Fibroblast of lung (primary cell): ENCODE measurements around the gene MYCBP. TPM values are rescaled to one million over a fixed set of nuclear protein-coding genes. Genes with fewer than 3 reads are reported as not detected.

Experiments used
- DNase-seq, 2 donors: peaks; one replicate each; pipeline versions ENCODE4 v3.0.0 to v3.0.0-alpha.2; 2010; ENCODE audit warnings: low read depth in 2 of 2
- H2AFZ ChIP-seq: 2 replicates; pipeline ENCODE4 v1.5.1; 2012; ENCODE audit warnings: low read length, control low read depth, inconsistent platforms
- H3K27ac ChIP-seq: 2 replicates; pipeline ENCODE4 v1.5.1; 2011; ENCODE audit warnings: low read length, control low read depth; ENCODE audit not compliant: insufficient read depth
- H3K27me3 ChIP-seq: 2 replicates; pipeline ENCODE4 v1.5.1; 2011; ENCODE audit warnings: mild to moderate bottlenecking, low read length; ENCODE audit not compliant: control insufficient read depth, insufficient read depth
- H3K36me3 ChIP-seq: 2 replicates; pipeline ENCODE4 v1.5.1; 2011; ENCODE audit warnings: low read length; ENCODE audit not compliant: control insufficient read depth, insufficient read depth
- H3K4me1 ChIP-seq: 2 replicates; pipeline ENCODE4 v1.5.1; 2011; ENCODE audit warnings: low read length; ENCODE audit not compliant: control insufficient read depth, insufficient read depth; ENCODE audit errors: extremely low read depth
- H3K4me2 ChIP-seq: 2 replicates; pipeline ENCODE4 v1.5.1; 2011; ENCODE audit warnings: low read length, control low read depth; ENCODE audit not compliant: insufficient read depth; ENCODE audit errors: extremely low read depth
- H3K4me3 ChIP-seq, 4 experiments: fragments of 200-600 bp in 1 of 4; sonication (generic) in 1 of 4; replicated peaks in 1 of 4; 2 replicates each; pipeline ENCODE4 v1.5.1; 2011 to 2016; ENCODE audit warnings: low read length in 4 of 4, low read depth in 3 of 4, mild to moderate bottlenecking in 3 of 4, control low read depth in 2 of 4, inconsistent platforms in 1 of 4, mixed read lengths in 1 of 4; ENCODE audit not compliant: insufficient read depth in 1 of 4; ENCODE audit errors: control extremely low read depth in 1 of 4
- H3K79me2 ChIP-seq: 2 replicates; pipeline ENCODE4 v1.5.1; 2012; ENCODE audit warnings: mild to moderate bottlenecking, low read length, inconsistent platforms; ENCODE audit not compliant: control insufficient read depth, insufficient read depth
- H3K9ac ChIP-seq: 2 replicates; pipeline ENCODE4 v1.5.1; 2011; ENCODE audit warnings: mild to moderate bottlenecking, low read length, control low read depth; ENCODE audit not compliant: insufficient read depth
- H3K9me3 ChIP-seq: 2 replicates; pipeline ENCODE4 v1.5.1; 2012; ENCODE audit warnings: low read depth, low read length; ENCODE audit not compliant: control insufficient read depth, insufficient read depth
- H4K20me1 ChIP-seq: 2 replicates; pipeline ENCODE4 v1.5.1; 2011; ENCODE audit warnings: low read length; ENCODE audit not compliant: control insufficient read depth, insufficient read depth; ENCODE audit errors: extremely low read depth
- CTCF ChIP-seq, 2 donors: IDR thresholded peaks in 1 of 2; conservative IDR thresholded peaks in 1 of 2; 1 replicate in 1 of 2; 2 replicates in 1 of 2; pipeline ENCODE4 v1.5.1; 2011 to 2012; ENCODE audit warnings: low read length in 2 of 2, control low read depth in 1 of 2, inconsistent platforms in 1 of 2, low read depth in 1 of 2, mild to moderate bottlenecking in 1 of 2
- EZH2 ChIP-seq: IDR thresholded peaks from 2 replicates; pipeline ENCODE4 v1.5.1; 2012; ENCODE audit warnings: low read length, control low read depth, mild to moderate bottlenecking; ENCODE audit errors: missing control alignments
- polyA plus RNA-seq, 2 donors: library from polyadenylated mRNA; depleted of rRNA in 1 of 2; stranded (reverse) in 1 of 2; unstranded in 1 of 2; fragments of >200 nt; gene quantifications; 2 replicates each; pipeline ENCODE4 v1.2.1, GENCODE V29; 2011 to 2012; ENCODE audit warnings: missing spikeins in 1 of 2
- total RNA-seq: library from RNA; depleted of rRNA; stranded (reverse); fragments of >200 nt; gene quantifications from 2 replicates; pipeline ENCODE4 v1.2.1, GENCODE V29; 2014

MYCBP gene
- total and polyA plus RNA-seq, 2 donors (not counting 1 experiment from before 2014, with no cell fraction given), result 4.0 to 12.5 TPM

- Histone ChIP-seq H3K9ac (no peak overlapping the region), H3K27me3 (peaks cover 28% of the 10 kb centered on the region), H3K9me3 (no peaks in the 10 kb centered on the region), H4K20me1 (no peaks in the 10 kb centered on the region), H3K4me1 (no peaks in the 10 kb centered on the region), H3K4me3 (no peak overlapping the region), H3K36me3 (no peaks in the 10 kb centered on the region), H2AFZ (no peak overlapping the region), H3K27ac (no peak overlapping the region), H3K4me2 (no peak overlapping the region), H3K79me2 (no peaks in the 10 kb centered on the region)
- DNase-seq, result no peak
- TF ChIP-seq EZH2 (no peak), CTCF (conservative IDR thresholded peaks at IDR 0.05 in 1 of 2, IDR thresholded peaks at IDR 0.05 in 1 of 2; ENCODE audit: low read depth in 1 of 2, low read length in 2 of 2) (no peak)
Measured at GRCh38 chr1:38820860-38821259, 52.3 kb downstream of the MYCBP start.

- Histone ChIP-seq H3K27ac (no peak overlapping the region), H3K4me2 (no peak overlapping the region), H3K4me1 (no peaks in the 10 kb centered on the region), H3K9ac (no peak overlapping the region), H2AFZ (no peak overlapping the region), H3K27me3 (peaks cover 35% of the 10 kb centered on the region), H3K36me3 (no peaks in the 10 kb centered on the region), H3K4me3 (no peak overlapping the region), H4K20me1 (no peaks in the 10 kb centered on the region), H3K9me3 (no peaks in the 10 kb centered on the region), H3K79me2 (no peaks in the 10 kb centered on the region)
- no peak for DNase-seq
- TF ChIP-seq EZH2 (no peak), CTCF (conservative IDR thresholded peaks at IDR 0.05 in 1 of 2, IDR thresholded peaks at IDR 0.05 in 1 of 2; ENCODE audit: low read depth in 1 of 2, low read length in 2 of 2) (no peak)
Measured at GRCh38 chr1:38819516-38819915, 53.6 kb downstream of the MYCBP start.

- Histone ChIP-seq H3K4me2 (no peak overlapping the region), H2AFZ (no peak overlapping the region), H3K27me3 (peaks cover 35% of the 10 kb centered on the region), H3K9ac (no peak overlapping the region), H3K4me3 (no peak overlapping the region), H3K79me2 (no peaks in the 10 kb centered on the region), H4K20me1 (no peaks in the 10 kb centered on the region), H3K9me3 (no peaks in the 10 kb centered on the region), H3K27ac (no peak overlapping the region), H3K36me3 (no peaks in the 10 kb centered on the region), H3K4me1 (no peaks in the 10 kb centered on the region)
- no peak for DNase-seq
- TF ChIP-seq CTCF (conservative IDR thresholded peaks at IDR 0.05 in 1 of 2, IDR thresholded peaks at IDR 0.05 in 1 of 2; ENCODE audit: low read depth in 1 of 2, low read length in 2 of 2), result no peak
- no peak for TF ChIP-seq EZH2
Measured at GRCh38 chr1:38819040-38819439, 54.1 kb downstream of the MYCBP start.
